SK-N-SH (cell line): ENCODE results near the gene SEPTIN12. TPM values are rescaled to one million over a fixed set of nuclear protein-coding genes. Genes with fewer than 3 reads are reported as not detected.

Experiments used
- CTCF ChIA-PET: fragments of 300-600, 350-600 bp; formaldehyde crosslinking; extraction: SDS; loops from one replicate; lab custom pipeline; 2021; lab: Yijun Ruan, JAX
- POLR2A ChIA-PET: fragments of 350-600 bp; sonication (Branson Sonifier 250); formaldehyde crosslinking; extraction: SDS; loops from one replicate; lab custom pipeline; 2020; ENCODE audit warnings: antibody characterized with exemption, inconsistent platforms; lab: Yijun Ruan, JAX
- DNase-seq: peaks from one replicate; pipeline ENCODE4 v3.0.0; 2012
- H2AFZ ChIP-seq: fragments of 200-600 bp; sonication (generic); 2 replicates; pipeline ENCODE4 v1.8.1; 2016; ENCODE audit warnings: antibody characterized with exemption, mild to moderate bottlenecking, low read depth
- H3F3A ChIP-seq: fragments of 200-600 bp; sonication (generic); replicated peaks from 2 replicates; pipeline ENCODE3; 2016; ENCODE audit warnings: antibody characterized with exemption, mild to moderate bottlenecking; ENCODE audit not compliant: insufficient read depth
- H3K27ac ChIP-seq, 2 experiments: fragments of 200-500 bp in 1 of 2; fragments of 200-600 bp in 1 of 2; sonication (Bioruptor generic) in 1 of 2; sonication (generic), shearing (Covaris generic) in 1 of 2; 2 replicates each; pipeline versions ENCODE4 v1.5.1 to v1.6.1; 2014 to 2016; ENCODE audit warnings: low read depth in 2 of 2, inconsistent platforms in 1 of 2, low read length in 1 of 2, mild to moderate bottlenecking in 1 of 2, mixed read lengths in 1 of 2
- H3K27me3 ChIP-seq: fragments of 200-600 bp; sonication (generic), shearing (Covaris generic); 2 replicates; pipeline ENCODE4 v1.6.1; 2016; ENCODE audit warnings: mixed run types; ENCODE audit not compliant: insufficient read depth
- H3K36me3 ChIP-seq, 2 experiments: fragments of 200-500 bp in 1 of 2; fragments of 200-600 bp in 1 of 2; sonication (Bioruptor generic) in 1 of 2; sonication (generic) in 1 of 2; replicated peaks in 1 of 2; 2 replicates each; pipeline versions ENCODE3 to v1.5.1; 2014 to 2016; ENCODE audit warnings: low read length in 1 of 2, mild to moderate bottlenecking in 1 of 2; ENCODE audit not compliant: insufficient read depth in 2 of 2, control insufficient read depth in 1 of 2
- H3K4me1 ChIP-seq, 2 experiments: fragments of 200-500 bp in 1 of 2; fragments of 200-600 bp in 1 of 2; sonication (Bioruptor generic) in 1 of 2; sonication (generic), shearing (Covaris generic) in 1 of 2; 2 replicates each; pipeline versions ENCODE4 v1.5.1 to v1.6.1; 2014 to 2016; ENCODE audit warnings: low read depth in 1 of 2, low read length in 1 of 2, mixed run types in 1 of 2; ENCODE audit not compliant: insufficient read depth in 2 of 2, control insufficient read depth in 1 of 2
- H3K4me2 ChIP-seq: fragments of 200-600 bp; sonication (generic), shearing (Covaris generic); 2 replicates; pipeline ENCODE4 v1.6.1; 2017; ENCODE audit warnings: mixed run types
- H3K4me3 ChIP-seq, 2 experiments: fragments of 200-500 bp in 1 of 2; fragments of 200-600 bp in 1 of 2; sonication (Bioruptor generic) in 1 of 2; sonication (generic), shearing (Covaris generic) in 1 of 2; 2 replicates each; pipeline versions ENCODE4 v1.5.1 to v1.8.1; 2014 to 2016; ENCODE audit warnings: low read depth in 2 of 2, inconsistent platforms in 1 of 2, low read length in 1 of 2, mild to moderate bottlenecking in 1 of 2, mixed read lengths in 1 of 2, moderate library complexity in 1 of 2
- H3K79me2 ChIP-seq: fragments of 200-600 bp; sonication (generic); 2 replicates; pipeline ENCODE4 v1.8.1; 2017; ENCODE audit warnings: mild to moderate bottlenecking; ENCODE audit not compliant: insufficient read depth
- H3K9ac ChIP-seq: fragments of 200-600 bp; sonication (generic); 2 replicates; pipeline ENCODE4 v1.6.1; 2017; ENCODE audit warnings: mixed run types
- H3K9me2 ChIP-seq: fragments of 200-600 bp; sonication (generic); 2 replicates; pipeline ENCODE4 v1.6.1; 2017; ENCODE audit warnings: mixed run types
- H3K9me3 ChIP-seq: fragments of 200-600 bp; sonication (generic); 2 replicates; pipeline ENCODE4 v1.6.1; 2017; ENCODE audit warnings: mixed run types, mild to moderate bottlenecking, moderate library complexity
- H4K20me1 ChIP-seq: fragments of 200-600 bp; sonication (generic); 2 replicates; pipeline ENCODE4 v1.6.1; 2017; ENCODE audit warnings: mild to moderate bottlenecking, mixed run types; ENCODE audit not compliant: insufficient read depth
- ELF1 ChIP-seq: IDR thresholded peaks from 2 replicates; pipeline ENCODE4 v1.4.0; 2012
- FOXJ3 ChIP-seq: sonication (generic); formaldehyde crosslinking; IDR thresholded peaks from 2 replicates; pipeline ENCODE4 v1.5.1; 2020; ENCODE audit warnings: mild to moderate bottlenecking, missing genetic modification reagents
- FOXM1 ChIP-seq: IDR thresholded peaks from 2 replicates; pipeline ENCODE4 v1.4.0; 2012; ENCODE audit warnings: low read depth, mild to moderate bottlenecking
- GABPA ChIP-seq: IDR thresholded peaks from 2 replicates; pipeline ENCODE4 v1.4.0; 2012; ENCODE audit warnings: low read depth, mild to moderate bottlenecking
- IRF3 ChIP-seq: fragments of 150-350 bp; IDR thresholded peaks from 2 replicates; pipeline ENCODE4 v1.6.1; 2016; ENCODE audit warnings: mild to moderate bottlenecking, low read depth, low read length
- MEF2A ChIP-seq: IDR thresholded peaks from 2 replicates; pipeline ENCODE4 v1.4.0; 2012; ENCODE audit warnings: low read depth, borderline replicate concordance
- NFIC ChIP-seq: IDR thresholded peaks from 2 replicates; pipeline ENCODE4 v1.4.0; 2012; ENCODE audit warnings: borderline replicate concordance
- RAD21 ChIP-seq: IDR thresholded peaks from 2 replicates; pipeline ENCODE4 v1.6.1; 2012; ENCODE audit warnings: mild to moderate bottlenecking, low read length
- RFX5 ChIP-seq: IDR thresholded peaks from 2 replicates; pipeline ENCODE4 v1.6.1; 2012; ENCODE audit warnings: mild to moderate bottlenecking, improper control_type of control experiment, low read length
- SIN3A ChIP-seq: IDR thresholded peaks from 2 replicates; pipeline ENCODE4 v1.6.1; 2012; ENCODE audit warnings: low read depth, mild to moderate bottlenecking, low read length, moderate library complexity, borderline replicate concordance
- TAF1 ChIP-seq: IDR thresholded peaks from 2 replicates; pipeline ENCODE4 v1.6.1; 2012; ENCODE audit warnings: low read depth, mild to moderate bottlenecking, low read length, moderate library complexity, borderline replicate concordance
- TCF12 ChIP-seq: IDR thresholded peaks from 2 replicates; pipeline ENCODE4 v1.4.0; 2012
- TEAD4 ChIP-seq: IDR thresholded peaks from 2 replicates; pipeline ENCODE4 v1.4.0; 2012; ENCODE audit warnings: mild to moderate bottlenecking, borderline replicate concordance; ENCODE audit not compliant: insufficient read depth
- USF2 ChIP-seq: fragments of 150-350 bp; IDR thresholded peaks from 2 replicates; pipeline ENCODE4 v1.6.1; 2017; ENCODE audit warnings: antibody characterized with exemption, low read length, low read depth, borderline replicate concordance
- ZBTB33 ChIP-seq: IDR thresholded peaks from 2 replicates; pipeline ENCODE4 v1.4.0; 2012; ENCODE audit warnings: low read depth, borderline replicate concordance
- WGBS: methylation state at CpG from one replicate; pipeline ENCODE4 v1.1.6; 2017; ENCODE audit warnings: low lambda C conversion rate; 5-methylcytosine and 5-hydroxymethylcytosine counted together
- polyA plus RNA-seq, 3 experiments: library from polyadenylated mRNA; depleted of rRNA; stranded (reverse); fragments of >200 nt; gene quantifications; 2 replicates each; pipeline ENCODE4 v1.2.3, GENCODE V29; 2012
- TF ChIP-seq, protein P1 (sequence below): IDR thresholded peaks from 2 replicates; pipeline ENCODE4 v1.4.0; 2012; ENCODE audit warnings: low read depth, borderline replicate concordance

SEPTIN12 gene
- polyA plus RNA-seq, 1 of the 3 experiments (the other 2 are of a cell fraction) = 0.07 TPM

- 95% methylated on average over 13 of the region's 19 CpGs for WGBS
- CTCF ChIA-PET = no interaction called here
These were observed 11.2 kb upstream of the SEPTIN12 start for GRCh38 chr16:4799171-4799855.

More at GRCh38 chr16:4799171-4799855, 11.2 kb upstream of the SEPTIN12 start:
- Histone ChIP-seq H3K9me2 (no peaks in the 10 kb centered on the region), H3K4me1 (peaks cover 0 to 18% of the 10 kb centered on the region in 2 experiments; a peak in 3 of 4 replicates), H3K36me3 (peaks cover 0 to 24% of the 10 kb centered on the region in 2 experiments), H3K4me2 (no peak overlapping the region), H3K9ac (no peak overlapping the region)
- TF ChIP-seq TAF1 (no peak), USF2 (no peak), SIN3A (no peak), RFX5 (no peak), FOXJ3 (CRISPR knock-in tag) (no peak), MEF2A (no peak), ELF1 (no peak), TEAD4 (no peak), ZBTB33 (no peak), GABPA (no peak), RAD21 (no peak), FOXM1 (no peak), IRF3 (no peak), TCF12 (no peak), NFIC (no peak)
- TF ChIP-seq, protein P1, sequence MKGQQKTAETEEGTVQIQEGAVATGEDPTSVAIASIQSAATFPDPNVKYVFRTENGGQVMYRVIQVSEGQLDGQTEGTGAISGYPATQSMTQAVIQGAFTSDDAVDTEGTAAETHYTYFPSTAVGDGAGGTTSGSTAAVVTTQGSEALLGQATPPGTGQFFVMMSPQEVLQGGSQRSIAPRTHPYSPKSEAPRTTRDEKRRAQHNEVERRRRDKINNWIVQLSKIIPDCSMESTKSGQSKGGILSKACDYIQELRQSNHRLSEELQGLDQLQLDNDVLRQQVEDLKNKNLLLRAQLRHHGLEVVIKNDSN = no peak
- TF ChIP-seq, all 33 proteins: peak for 0
- peaks cover 7% of the 10 kb centered on the region for H3F3A ChIP-seq
- no peaks in the 10 kb centered on the region for H4K20me1 ChIP-seq
- POLR2A ChIA-PET = no interaction called here
- no peak overlapping the region for H2AFZ ChIP-seq
- DNase-seq = no peak
- no peaks in the 10 kb centered on the region for H3K27me3 ChIP-seq
- no peak overlapping the region for H3K27ac ChIP-seq
- no peaks in the 10 kb centered on the region for H3K9me3 ChIP-seq
- H3K4me3 ChIP-seq = no peak overlapping the region
- 0 out of 2 replicates have a peak, but pooled peaks cover 7% of the 10 kb centered on the region for H3K79me2 ChIP-seq
